GM12878 (cell line): Measurements from ENCODE around the gene TLR1. TPM values are rescaled to one million over a fixed set of nuclear protein-coding genes. Genes with fewer than 3 reads are reported as not detected.

Experiments
- CUX1 ChIP-seq: IDR thresholded peaks from 2 replicates; pipeline ENCODE4 v1.6.1; 2012; ENCODE audit warnings: improper control_type of control experiment, low read depth, low read length; ENCODE audit not compliant: insufficient replicate concordance
- MLLT1 ChIP-seq: fragments of 450-650 bp; IDR thresholded peaks from 2 replicates; pipeline ENCODE4 v1.6.1; 2016; ENCODE audit warnings: mild to moderate bottlenecking
- MYC ChIP-seq: IDR thresholded peaks from 2 replicates; pipeline ENCODE4 v1.6.1; 2011; ENCODE audit warnings: mild to moderate bottlenecking, low read length, moderate library complexity, inconsistent platforms; ENCODE audit not compliant: insufficient read depth, insufficient replicate concordance, insufficient read length, severe bottlenecking
- NR2F1 ChIP-seq: fragments of 450-650 bp; conservative IDR thresholded peaks from 2 replicates; pipeline ENCODE4 v1.6.1; 2017; ENCODE audit warnings: mild to moderate bottlenecking
- PRDM15 ChIP-seq: fragments of 450-650 bp; formaldehyde crosslinking; IDR thresholded peaks from 2 replicates; pipeline ENCODE4 v1.4.0; 2020; ENCODE audit warnings: mild to moderate bottlenecking, moderate library complexity
- RELB ChIP-seq: fragments of 450-650 bp; IDR thresholded peaks from 2 replicates; pipeline ENCODE4 v1.6.1; 2017; ENCODE audit warnings: low read depth, mild to moderate bottlenecking, moderate library complexity
- SMAD1 ChIP-seq: fragments of 450-650 bp; IDR thresholded peaks from 2 replicates; pipeline ENCODE4 v1.6.1; 2018; ENCODE audit warnings: mild to moderate bottlenecking, low read depth; ENCODE audit not compliant: partially characterized antibody
- SREBF1 ChIP-seq: IDR thresholded peaks from 2 replicates; pipeline ENCODE4 v1.6.1; 2012; ENCODE audit warnings: mild to moderate bottlenecking, low read length
- STAT1 ChIP-seq: fragments of 450-650 bp; conservative IDR thresholded peaks from 2 replicates; pipeline ENCODE4 v1.6.1; 2014; ENCODE audit warnings: antibody characterized with exemption, mild to moderate bottlenecking
- SUZ12 ChIP-seq: fragments of 200-600 bp; sonication (generic); IDR thresholded peaks from one replicate; pipeline ENCODE4 v1.6.1; 2018; ENCODE audit warnings: antibody characterized with exemption, mild to moderate bottlenecking; ENCODE audit not compliant: unreplicated experiment
- TCF12 ChIP-seq: IDR thresholded peaks from 2 replicates; pipeline ENCODE4 v1.6.1; 2011; ENCODE audit warnings: low read depth, mild to moderate bottlenecking, low read length
- polyA plus RNA-seq, 11 experiments: library from polyadenylated mRNA; depleted of rRNA in 4 of 11; unstranded in 6 of 11; stranded (reverse) in 5 of 11; fragments of >200 nt; fragmentation: Nextera tagmentation in 4 of 11; fragmentation: Illumina TruSeq in 1 of 11; extraction: Ambion mirVana in 4 of 11; extraction: Trizol in 1 of 11; gene quantifications; 1 replicate in 1 of 11; 2 replicates in 10 of 11; pipeline versions ENCODE4 v1.2.1 to v1.2.3, GENCODE V29; 2011 to 2016; ENCODE audit warnings: inconsistent platforms in 2 of 11, missing spikeins in 2 of 11, low read depth in 1 of 11
- total RNA-seq, 4 experiments: library from RNA; depleted of rRNA in 3 of 4; stranded (reverse); fragments of >200 nt in 3 of 4; fragmentation: Illumina TruSeq in 1 of 4; extraction: Trizol in 1 of 4; gene quantifications; 2 replicates each; pipeline versions ENCODE4 v1.2.1 to v1.2.3, GENCODE V29; 2013 to 2021

Gene TLR1
- total and polyA plus RNA-seq, 10 of the 15 experiments (the other 5 are each of a cell fraction or from before 2014, with no cell fraction given) = 9.3 to 57.1 (median 20.4) TPM

GRCh38 chr4:38815885-38816782 is 11.5 kb upstream of the TLR1 start (continued):
- TF ChIP-seq CUX1 (no peak), PRDM15 (0 out of 2 replicates have a peak, but pooled peaks have one; percentile 51), MYC (no peak), STAT1 (no peak), MLLT1 (peak; percentile 96), SUZ12 (no peak), SREBF1 (no peak; the same call in 1 of the 2 replicates), SMAD1 (peak; percentile 97), TCF12 (0 out of 2 replicates have a peak, but pooled peaks have one; percentile 8), NR2F1 (peak; percentile 40; the same call in 1 of the 2 replicates), RELB (peak; percentile 63)
